Activated T-cell treated with anti-CD3 and anti-CD28 coated beads, Interleukin-2, amount 50 U/mL, for 1 hour (primary cell): Measurements from ENCODE around the gene CYB561.

Experiments
- DNase-seq: peaks from one replicate; pipeline ENCODE4 v3.0.0-alpha.2; 2020

CYB561 gene

DNA sequence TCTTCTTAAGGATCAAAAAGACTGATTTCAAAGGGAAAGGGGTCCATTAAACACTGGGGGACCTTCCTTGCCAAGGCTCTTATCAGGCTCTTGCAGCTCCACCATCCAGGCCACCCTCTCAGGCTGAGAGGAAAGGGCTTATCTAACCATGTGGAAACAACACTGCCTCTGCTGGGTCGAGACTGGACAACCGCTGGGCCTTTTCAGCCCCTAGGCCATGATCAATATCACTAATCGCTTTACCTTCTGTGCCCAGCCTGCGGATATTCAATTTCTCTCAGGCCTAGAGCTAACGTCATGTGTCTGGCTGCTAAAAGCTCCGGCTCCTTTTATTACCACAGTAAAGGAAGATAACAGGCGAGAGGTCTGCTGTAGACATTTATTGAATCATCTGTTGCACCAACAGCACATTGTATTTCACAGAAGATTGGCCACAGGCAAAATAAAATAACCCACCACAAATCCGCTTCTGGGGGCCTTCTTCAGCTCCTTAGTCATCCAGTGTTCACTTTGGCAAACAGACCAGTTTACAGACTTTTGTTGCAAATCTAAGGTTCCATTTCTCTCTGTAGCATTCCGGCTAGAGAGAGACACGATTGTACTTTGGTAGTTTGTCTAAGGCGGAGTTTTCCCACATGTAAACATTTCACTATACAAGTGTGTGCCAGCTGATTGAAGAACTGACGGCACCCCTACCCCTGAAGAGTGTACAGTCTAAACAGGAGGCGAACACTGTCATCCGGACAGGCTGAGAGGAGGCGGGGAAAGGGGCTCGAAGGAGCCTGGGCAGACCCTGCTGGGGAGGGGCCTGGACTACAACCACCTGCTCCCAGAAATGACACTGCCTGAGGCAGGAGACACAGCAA lies 13.9 kb downstream of the CYB561 start:
- no peak for DNase-seq

DNA sequence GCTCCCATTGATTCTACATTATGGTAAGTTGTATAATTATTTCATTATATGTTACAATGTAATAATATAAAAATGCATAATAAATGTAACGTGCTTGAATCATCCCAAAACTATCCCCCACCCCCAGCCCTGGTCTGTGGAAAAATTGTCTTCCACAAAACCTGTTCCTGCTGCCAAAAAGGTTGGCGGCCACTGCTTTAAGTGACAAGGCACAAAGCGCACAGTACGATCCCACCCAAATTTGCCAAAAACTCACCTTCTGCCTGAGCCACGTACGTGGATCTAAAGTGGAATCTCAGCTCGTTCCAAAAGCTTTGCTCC lies 14.5 kb downstream of the CYB561 start:
- no peak for DNase-seq

DNA sequence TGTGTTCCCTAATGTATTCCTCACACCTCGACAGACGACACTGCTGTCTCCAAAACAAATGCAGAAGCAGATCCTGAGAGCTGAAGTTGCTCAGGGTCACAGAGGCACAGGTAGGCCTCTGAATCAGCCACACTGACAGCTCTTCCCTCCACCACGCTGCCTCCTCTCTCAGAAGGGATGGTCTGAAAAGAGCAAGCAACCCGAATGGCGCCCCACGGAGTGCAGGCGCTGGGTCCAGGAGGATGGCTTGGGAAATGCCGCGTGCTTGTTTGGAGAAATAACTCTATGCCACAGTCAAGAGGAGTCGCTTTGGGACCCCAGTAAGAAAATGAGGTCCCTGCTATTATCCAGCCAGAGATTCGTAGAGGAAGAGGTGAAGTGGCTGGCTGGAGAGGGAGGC lies 15.9 kb downstream of the CYB561 start:
- DNase-seq = no peak

- no peak for DNase-seq
Observed at GRCh38 chr17:63429766-63430165, 16.3 kb downstream of the CYB561 start.

DNA sequence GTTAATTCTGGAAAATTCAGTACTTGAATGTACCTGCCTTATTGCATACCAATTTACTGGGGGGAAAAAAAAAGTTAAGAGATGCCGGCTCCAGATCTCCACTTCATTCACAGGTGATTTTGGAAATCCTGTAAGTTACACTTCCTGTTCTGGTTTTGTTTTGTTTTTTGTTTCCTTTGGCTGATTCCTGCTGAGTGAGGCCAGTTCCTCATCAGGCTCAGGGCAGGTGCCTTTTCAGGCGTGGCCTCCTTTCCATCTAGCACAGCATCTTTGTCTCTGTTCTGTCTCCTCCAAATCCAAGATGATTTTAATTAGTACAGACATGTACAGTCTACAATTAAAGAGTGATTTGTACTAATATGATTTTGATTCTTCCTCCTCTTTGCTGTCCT lies 19.2 kb downstream of the CYB561 start:
- no peak for DNase-seq

DNA sequence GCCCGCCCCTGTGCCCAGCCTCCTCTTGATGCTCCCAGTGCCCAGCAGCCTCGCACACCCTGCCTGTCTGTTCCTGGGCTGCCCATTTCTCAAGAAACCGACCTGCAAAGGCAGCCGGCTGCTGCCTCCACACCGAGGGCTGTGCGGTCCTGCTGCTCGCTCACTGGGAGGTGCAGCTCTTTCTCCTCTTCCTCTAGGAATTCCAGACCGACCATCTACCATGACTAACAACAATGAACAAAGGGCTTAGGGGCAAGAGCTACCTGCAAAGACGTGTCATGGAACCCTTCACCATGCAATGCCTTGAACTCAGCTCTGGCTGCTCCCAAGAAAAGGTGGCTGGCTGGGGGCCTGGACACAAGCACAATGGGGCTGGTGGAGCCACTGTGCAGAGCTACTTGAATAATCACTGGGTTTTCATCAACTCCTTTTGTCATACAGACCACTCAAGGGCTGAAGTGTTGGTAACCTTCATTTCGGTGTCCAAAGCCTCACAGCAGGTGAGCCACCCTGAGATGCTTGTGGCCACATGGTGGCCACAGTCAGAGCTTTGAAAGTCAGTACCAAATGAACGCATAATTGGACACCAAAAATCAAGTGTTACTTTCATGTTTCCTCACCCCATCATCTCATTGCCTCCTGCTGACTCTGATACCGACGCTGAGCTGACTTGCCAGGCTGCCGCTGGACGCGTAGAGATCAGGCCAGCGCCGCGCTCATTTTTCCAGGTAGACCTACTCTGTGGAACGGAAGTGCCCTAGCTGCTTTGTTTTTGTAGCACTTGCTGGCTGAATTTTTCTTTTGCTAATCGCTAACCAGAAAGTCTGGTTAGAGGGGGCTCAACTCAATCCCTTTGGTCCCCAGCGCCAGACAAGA lies 19.8 kb downstream of the CYB561 start:
- no peak for DNase-seq

- DNase-seq = peak; percentile 67
Observed at GRCh38 chr17:63425483-63425882, 20.6 kb downstream of the CYB561 start.

DNA sequence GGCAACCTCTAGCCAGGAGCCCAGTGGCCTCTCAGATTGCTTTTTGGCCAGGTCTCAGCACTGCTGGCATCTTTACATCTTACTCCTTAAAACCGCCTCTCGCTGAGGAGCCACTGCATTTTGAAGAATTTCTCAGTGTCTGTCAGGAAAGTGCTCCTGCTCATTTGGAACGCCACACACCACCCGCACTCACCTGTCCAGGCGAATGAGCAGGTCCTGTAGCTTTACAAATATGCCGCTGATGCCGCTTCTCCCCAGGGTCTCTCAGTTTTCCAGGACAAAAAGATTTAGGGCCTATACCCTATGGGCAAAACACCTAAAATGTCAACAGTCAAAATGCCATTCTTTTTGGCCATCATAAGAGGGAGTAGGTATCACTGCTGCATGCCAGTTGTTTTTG lies 22.1 kb downstream of the CYB561 start:
- DNase-seq = no peak

DNA sequence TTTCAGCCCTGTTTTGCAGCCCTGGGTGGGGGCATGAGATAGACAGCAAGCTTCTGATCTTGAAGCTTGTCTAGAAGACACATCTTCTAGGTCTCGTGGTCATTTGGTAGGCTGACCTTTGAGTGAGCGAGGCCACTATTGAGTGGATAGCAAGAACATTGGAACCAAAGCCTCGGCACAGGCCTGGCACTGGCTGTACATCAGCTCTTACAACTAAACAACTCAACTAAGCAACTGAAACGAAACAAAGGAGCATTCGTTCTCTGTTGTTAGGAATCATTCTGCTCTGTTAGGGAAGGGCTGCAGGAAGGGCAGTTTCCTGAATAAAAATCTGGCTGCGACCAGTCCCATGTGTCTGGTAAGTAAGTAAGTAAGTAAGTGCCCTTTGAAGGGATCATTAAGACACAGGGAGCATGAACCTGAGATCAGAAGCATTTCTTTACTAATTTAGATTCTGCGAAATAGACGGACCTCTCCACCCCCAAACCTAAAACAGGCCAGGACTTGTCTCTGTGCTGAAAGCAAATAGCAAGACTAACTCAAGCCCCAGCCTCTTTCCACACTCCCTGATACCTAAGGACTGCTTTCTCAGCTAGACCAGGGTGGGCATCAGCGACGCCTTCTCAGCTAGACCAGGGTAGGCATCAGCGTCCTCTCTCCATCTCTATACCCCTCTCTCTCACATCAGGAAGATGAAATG lies 22.7 kb downstream of the CYB561 start:
- DNase-seq = no peak

GRCh38 chr17:63421681-63422645 lies 24.1 kb downstream of the CYB561 start:
- DNase-seq = no peak

DNA sequence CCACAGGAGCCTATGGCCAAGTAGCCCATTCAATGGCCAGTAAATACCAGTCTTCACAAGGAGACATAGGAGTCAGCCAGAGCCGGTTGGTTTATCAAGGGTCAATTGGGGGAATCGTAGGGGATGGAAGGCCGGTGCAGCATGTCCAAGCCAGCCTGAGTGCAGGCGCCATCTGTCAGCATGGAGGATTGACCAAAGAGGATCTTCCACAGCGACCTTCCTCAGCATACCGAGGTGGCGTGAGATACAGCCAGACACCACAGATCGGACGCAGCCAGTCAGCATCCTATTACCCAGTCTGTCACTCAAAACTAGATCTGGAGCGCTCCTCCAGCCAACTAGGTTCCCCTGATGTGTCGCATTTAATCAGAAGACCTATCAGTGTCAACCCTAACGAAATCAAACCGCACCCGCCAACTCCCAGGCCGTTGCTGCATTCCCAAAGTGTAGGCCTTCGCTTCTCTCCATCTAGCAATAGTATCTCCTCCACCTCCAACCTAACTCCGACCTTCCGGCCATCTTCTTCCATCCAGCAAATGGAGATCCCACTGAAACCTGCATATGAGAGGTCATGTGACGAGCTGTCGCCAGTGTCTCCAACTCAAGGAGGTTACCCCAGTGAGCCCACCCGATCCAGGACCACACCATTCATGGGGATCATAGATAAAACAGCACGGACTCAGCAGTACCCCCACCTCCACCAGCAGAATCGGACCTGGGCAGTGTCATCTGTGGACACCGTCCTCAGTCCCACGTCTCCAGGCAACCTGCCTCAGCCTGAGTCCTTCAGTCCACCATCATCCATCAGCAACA lies 25.0 kb downstream of the CYB561 start:
- no peak for DNase-seq

- DNase-seq = peak; percentile 44
Observed at GRCh38 chr17:63419949-63420867, 25.9 kb downstream of the CYB561 start.

- DNase-seq = no peak
Observed at GRCh38 chr17:63419398-63419797, 26.7 kb downstream of the CYB561 start.

DNA sequence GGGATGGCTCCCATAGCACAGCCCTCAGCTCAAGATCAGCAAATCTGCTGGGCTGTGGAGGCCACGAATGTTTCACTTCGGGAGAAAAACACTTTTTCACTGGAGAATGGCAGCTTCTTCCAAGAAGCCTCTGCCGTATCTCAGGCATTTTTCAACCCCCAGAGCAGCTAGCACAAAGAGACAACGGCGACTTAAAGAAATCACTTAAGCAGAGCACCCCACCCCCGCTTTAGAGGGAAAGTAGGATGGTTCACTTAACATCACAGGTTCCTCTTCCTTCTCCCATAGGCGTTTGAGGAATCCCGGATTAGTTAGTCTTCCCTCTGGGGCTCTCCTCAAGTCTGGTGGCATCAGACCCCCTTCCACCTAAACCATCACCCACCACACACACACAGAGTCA lies 27.6 kb downstream of the CYB561 start:
- no peak for DNase-seq

- no peak for DNase-seq
Observed at GRCh38 chr17:63414222-63414621, 31.9 kb downstream of the CYB561 start.

DNA sequence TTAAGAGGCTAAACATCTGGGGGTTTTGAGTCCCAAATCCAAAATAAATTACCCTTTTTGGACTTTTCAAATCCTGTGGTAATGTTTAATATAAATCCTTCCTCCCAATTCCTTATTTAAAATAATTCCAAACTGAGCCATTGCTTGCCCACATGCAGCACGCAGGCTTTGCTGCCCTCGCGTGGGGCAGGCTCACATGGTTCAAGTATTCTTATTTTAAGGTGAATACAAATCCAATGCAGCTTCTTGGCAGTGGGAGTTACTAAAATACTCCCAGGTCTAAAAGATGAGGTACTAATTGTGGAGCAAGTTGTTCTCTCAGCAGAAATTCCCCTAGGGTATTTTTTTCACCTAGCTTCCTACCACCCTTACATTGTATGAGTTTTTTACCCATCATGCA lies 33.0 kb downstream of the CYB561 start:
- DNase-seq = no peak

DNA sequence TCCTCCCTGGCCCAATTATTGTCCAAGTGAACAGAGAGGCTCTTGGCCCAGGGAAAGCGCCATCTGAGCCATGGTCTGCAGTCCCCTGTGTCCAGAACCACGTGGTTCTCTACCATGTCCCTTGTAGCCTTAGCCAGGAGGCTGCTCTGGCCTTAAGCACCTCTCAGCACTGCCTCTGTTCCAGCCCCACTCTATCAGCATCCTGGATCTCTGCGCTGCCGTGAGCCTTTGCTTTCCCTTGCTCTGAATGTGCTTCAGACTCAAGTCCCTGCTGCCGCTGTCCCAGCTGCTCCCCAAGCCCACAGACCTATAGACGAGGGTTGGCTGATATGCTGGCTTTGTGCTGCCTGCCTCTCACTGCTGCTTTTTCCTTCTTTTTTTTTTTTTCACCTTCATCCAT lies 33.9 kb downstream of the CYB561 start:
- no peak for DNase-seq

DNA sequence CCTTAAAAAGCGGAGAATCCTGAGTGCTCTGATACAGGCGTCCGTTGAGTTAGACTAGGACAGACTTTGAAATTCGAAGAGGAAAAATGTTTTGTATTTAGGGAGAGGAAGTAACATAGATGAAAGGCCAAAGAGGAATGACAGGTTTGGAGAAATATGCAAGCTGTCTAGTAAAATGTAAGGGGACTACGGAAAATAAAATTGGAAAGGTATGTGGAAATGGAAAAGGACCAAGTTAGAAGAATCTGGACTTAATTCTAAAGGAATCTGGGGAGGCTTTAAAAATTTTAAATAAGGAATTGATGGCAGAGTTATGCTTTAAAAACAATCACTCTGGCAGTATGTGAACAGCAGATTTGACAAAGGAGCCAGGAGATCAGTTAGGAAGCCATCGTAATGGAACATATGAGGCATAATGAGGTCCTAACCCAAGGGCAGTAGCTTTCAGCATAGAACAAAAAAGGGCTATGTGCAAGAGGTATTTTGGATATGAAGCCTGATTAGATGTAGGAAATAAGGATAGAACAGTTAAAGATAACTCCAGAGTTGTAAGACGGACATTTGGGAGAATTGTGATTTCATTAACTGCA lies 38.3 kb downstream of the CYB561 start:
- DNase-seq = no peak

DNA sequence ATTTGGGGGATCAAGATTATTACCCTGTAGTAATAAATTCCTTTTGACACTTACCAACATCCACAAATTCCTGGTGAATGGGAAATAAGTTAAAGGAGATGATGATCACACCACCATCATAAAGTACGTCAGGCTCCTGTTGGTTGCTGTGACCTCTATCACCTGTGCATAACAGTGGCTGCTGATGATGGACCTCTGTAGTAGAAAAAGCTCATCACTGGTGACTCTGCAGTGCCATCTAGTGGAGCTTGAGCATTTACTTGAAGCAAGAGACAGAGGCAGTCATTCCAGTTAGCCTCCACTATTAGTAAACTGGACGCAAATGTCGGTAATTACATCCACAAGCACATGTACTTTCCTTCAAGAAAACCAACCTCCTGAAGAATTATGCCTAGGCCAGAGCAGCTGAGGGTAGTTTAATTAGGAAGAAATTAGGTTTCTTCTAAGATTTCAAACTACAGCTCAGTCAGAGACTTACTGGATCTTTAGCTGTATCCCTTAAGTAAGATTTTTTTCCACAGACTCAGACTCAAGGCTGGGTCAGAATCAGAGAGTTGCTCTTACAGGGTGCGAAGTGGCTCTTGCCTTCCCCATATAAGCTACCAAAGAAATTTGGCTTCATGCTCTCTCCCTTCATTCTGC lies 39.3 kb downstream of the CYB561 start:
- no peak for DNase-seq
